HG03439 (cell line): ENCODE results near the gene BLVRB.

Source experiments
- ATAC-seq: cut with Tn5 transposase; IDR thresholded peaks from one replicate; pipeline ENCODE4 v1.9.1; 2021; ENCODE audit warnings: mild to moderate bottlenecking, moderate library complexity; ENCODE audit not compliant: unreplicated experiment

The BLVRB gene

DNA sequence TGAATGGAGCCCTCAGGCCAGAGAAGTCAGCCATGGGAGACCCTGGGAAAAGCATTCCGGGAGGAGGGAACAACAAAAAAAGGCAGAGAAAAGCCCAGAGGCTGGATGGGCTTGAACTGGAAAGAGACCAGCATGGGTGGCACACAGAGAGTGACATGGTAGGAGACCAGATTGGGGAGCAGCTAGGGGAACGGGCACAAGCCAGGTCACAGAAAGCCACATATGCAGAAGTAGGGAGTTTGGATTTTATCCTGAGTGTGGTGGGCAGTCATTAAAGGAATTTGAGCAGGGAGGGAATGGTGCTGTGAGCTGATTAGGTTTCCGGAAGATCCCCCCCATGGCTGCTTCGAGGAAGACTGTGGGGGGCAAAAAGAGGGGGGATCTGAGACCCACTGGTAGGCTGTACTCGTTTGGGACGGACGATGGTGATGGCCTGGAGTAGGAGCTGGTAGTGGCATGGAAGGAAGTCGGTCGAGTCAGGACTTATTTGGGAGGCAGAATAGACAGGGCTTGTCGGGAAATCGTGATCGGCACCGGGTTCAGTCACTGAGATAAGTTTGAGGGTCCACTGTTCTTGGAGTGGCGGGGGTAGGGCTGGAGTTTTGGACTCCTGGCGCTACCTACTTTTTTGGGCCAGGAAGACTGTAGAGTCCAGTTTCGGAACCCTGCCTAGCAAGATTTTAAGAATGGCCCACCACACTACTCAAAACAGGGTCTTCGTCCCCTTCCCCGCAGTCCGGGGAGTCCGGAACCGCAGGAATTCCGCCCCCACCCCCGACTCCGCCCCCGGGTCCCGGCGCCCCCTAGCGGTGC lies 40.7 kb downstream of the BLVRB start:
- peak; percentile 0 for ATAC-seq

DNA sequence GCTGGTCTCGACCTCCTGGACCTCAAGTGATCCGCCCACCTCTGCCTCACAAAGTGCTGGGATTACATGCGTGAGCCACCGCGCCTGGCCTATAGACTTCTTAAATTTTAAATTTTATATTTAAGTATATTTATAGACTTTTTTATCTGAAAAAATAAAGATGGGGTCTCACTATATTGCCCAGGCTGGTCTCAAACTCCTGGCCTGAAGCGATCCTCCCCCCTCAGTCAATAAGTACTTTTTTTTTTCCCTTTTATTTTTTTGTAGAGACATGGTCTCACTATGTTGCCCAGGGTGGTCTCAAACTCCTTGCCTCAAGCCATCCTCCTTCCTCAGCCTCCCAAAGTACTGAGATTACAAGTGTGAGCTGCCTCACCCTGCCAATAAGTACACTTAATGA lies 41.6 kb downstream of the BLVRB start:
- ATAC-seq, result no peak

DNA sequence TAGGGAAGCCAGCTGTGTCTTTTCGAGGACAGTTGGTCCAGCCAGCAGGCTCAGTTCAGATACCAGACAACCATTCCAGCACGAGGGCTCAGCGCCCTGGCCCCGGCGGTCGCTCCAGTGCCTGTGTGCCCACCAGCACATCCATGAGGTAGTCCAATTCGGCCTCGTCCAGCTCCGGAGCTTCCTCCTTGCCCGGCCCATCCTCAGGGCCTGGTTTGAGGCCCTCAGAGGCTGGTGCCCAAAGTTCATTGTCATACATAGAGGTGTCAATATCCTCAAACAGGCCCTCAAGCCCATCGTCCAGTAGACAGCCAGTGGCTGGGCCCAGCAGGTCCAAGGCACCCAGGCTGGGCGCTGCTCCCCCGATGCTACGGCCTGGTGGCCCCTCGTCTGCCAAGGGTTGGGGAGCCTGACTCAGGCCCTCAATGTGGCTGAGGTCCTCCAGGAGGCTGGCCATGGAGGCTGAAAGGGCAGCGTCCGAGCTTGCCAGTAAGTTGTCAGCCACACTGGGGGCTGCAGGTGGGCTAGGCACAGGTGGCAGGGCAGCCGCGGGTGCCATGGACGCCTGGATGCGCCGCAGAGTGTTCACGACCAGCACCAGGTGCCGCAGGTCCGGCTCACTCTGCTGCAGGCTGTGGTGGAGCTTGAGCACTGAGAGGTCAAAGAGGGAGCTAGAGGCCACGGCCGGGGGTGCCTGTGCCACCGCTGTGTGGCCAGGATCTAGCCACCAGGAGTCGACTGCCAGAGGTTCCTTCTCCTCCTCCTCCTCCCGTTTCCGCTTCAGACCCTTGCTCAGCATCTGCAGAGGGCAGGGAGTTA lies 42.6 kb downstream of the BLVRB start:
- no peak for ATAC-seq

DNA sequence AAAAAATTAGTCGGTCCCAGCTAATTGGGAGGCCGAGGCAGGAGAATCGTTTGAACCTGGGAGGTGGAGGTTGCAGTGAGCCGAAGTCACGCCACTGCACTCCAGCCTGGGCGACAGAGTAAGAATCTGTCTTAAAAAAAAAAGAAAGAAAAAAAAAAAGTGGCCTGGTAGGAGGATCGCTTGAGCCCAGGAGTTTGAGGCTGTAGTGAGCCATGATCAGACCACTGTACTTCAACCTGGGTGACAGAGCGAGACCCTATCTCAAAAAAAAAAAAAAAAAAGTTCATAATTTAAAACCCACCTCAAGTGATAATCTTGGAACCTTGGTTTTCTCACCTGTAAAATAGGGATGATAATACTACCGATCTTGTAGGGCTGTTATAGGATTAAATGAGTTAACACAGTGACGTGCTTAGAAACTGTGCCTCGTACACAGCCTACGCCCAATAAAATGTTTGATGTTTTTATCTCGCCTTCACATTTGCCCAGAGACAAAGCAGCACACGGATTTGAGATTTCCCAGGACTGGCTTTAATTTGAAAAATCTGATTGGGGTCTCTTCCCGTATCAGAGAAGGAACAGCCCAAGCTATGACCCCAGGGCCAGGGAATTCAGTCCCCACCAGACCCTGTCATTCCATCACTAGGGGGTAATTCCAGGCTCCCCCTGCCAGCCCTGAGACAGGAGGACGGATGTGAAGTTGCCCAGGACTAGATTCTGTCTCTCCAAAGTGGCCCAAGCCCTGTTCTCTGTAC lies 43.4 kb downstream of the BLVRB start:
- ATAC-seq, result no peak

DNA sequence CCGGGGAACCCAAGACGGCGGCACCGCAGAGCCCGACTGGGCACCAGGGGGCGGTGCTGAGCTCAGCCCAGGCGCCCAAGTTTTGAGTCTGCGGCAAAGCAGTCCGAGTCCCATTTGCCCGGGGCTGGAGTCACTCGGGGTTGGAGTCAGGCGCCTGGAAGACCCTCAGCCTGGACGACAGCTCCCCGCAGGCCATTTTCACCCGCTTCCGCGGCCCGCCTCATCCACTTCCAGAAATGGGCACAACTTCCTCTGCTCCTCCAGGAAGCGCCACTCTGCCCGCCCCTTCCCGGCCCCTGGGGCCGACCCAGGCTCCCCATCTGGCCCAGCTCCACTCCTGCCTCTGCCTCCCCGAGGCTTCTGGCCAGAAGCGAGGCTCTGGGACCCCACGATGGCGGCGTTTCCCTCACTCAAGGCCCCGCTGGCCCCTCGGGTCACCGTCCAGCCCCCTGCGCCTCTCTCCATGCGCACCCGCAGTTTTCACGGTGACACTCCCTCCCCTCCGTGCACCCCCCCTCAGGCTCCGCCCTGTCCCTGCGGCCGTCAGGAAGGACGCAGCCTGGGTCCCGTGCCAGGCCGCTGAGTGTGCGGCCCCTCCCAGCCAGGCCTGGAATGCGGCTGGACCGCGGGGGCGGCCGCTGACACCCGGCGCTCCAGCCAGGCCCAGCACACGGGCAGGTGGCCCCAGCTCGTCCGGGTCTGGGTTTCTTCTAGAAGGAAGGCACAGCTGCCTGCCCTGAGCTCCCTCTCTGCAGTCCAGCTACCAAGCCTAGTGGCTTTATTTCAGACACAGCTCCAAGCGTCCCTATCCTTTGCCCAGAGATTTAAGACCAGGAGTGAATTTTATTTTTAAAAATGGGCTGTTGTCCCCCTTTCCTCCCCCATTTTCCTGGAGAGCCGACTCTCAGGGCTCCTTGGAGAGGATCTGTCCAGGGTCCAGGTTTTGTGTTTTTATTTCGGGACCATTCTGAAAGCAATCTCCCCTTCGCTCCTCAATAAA lies 44.5 kb downstream of the BLVRB start:
- ATAC-seq, result peak; percentile 34

DNA sequence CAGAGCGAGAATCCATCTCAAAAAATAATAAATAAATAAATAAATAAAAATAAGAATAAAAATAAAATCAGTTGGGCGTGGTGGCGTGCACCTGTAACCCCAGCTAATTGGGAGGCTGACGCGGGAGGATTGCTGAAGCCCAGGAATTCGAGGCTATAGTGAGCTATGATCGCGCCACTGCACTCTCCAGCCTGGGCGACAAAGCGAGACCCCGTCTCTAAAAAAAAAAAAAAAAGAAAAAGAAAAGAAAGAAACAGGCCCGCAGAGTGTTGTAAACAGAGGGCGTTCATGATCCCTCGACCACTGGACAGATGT lies 45.1 kb downstream of the BLVRB start:
- ATAC-seq, result no peak

DNA sequence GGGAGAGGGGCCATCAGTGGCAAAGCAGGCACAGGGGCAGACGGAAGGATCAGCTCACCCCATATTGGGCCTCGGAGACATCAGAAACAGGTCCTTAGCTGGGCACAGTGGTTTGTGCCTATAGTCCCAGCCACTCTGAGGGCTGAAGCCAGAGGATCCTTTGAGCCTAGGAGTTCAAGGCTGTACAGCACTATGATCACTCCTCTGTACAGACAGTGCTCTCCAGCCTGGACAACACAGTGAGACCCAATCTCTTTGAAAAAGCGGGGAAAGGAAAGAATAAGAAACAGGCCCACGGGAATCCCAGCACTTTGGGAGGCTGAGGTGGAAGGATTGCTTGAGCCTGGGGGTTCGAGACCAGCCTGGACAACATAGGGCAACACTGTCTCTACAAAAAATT lies 45.8 kb downstream of the BLVRB start:
- ATAC-seq, result no peak

DNA sequence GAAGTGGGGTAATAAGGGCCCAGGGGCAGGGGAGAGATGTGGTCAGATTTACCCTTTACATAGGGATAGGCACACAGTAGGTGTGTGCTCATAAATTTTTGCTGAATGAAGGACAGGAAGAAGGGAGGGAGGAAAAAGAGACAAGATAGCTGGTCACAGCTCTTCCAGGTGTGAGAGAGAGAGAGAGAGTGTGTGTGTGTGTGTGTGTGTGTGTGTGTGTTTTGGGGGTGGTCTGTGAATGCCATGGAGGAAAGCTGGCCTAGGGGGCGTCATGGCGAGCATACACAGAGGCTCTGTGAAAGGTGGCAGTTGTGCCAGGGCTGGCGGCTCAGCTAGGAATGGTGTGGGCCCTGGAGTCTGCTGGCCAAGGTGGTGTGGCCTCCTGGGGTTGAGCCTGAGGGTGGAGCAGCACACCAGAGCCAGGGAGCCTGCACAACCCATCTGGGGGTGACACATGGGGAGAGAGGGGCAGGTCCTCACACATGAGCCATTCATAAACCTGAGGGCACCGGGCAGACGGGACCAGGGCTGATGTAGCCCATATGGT lies 46.4 kb downstream of the BLVRB start:
- ATAC-seq, result no peak

DNA sequence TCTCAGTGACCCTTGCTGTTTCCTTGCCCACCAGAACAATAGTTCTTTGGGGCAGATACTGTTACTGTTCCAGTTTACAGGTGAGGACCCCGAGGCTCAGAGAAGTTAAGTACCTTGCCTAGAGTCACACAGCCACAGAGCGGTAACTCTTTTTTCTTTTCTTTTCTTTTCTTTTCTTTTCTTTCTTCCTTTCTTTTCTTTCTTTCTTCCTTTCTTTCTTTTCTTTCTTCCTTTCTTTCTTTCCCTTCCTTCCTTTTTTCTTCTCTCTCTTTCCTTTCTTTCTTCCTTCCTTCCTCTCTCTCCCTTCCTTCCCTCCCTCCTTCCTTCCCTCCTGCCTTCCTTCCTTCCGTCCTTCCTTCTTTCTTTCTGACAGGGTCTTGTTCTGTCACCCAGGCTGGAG lies 47.5 kb downstream of the BLVRB start:
- ATAC-seq, result no peak

DNA sequence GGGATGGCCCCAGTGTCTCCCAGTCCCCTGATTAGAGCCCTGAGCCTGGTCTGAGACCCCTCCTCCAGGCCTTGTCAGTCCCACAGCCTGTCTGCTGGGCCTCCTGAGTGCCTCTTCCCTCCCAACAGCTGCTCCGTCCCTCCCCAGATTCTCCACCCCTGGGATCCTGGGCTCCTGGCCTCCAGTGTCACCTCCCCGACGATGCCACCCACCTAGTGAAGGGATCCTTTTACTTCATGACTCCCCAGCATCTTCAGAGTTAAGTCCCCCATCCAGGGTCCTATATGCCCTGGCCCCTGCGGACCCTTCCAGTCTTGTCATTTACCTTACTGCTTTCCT lies 47.9 kb downstream of the BLVRB start:
- ATAC-seq, result no peak

DNA sequence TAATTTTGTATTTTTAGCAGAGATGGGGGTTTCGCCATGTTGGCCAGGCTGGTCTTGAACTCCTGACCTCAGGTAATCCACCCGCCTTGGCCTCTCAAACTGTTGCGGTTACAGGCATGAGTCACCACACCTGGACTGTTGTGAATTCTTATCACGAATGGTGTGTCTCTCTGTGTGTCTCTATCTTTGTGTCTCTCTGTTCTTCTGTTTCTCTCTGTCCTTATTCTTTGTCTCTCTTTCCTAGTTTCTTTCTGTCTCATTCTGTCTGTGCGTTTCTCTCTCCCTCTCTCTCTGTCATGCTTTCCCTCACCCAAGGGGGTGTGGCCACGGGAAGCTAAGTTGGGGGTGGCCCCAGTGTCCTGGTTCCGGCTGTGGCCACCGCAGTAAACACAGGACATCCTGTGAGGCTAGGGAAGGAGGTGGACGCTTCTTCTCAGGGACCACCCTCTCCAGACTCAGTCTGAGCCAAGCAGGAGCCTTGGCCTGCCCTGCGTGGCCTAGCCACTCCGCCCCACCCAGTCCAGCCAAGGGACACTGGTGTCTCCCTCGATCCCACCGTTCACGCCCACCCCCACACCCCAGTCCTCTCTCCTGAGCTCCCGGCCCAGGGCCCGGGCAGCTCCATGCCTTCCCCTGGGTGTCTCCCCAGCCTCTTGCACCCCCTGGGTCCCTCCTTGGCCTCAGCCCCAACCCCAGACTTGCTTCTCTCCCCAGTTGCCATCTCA lies 48.5 kb downstream of the BLVRB start:
- no peak for ATAC-seq

DNA sequence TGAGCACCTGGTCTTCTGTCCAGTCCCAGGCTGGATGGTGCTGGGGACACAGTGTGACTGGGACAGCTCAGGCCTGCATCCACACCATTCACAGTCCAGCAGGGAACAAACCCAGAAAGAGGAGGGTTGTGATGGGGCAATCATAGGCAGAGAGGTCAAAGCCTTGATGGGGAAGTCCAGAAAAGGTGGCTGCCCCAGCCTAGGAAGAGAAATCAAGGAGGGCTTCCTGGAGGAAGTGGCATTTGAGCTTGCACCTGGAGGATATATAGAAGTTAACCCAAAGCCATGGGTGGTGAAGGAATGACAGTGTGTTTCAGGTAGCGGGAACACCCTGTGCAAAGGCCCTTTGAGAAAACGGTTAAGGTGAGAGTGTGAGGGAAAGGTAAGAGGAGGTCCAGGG lies 49.8 kb downstream of the BLVRB start:
- ATAC-seq, result no peak

DNA sequence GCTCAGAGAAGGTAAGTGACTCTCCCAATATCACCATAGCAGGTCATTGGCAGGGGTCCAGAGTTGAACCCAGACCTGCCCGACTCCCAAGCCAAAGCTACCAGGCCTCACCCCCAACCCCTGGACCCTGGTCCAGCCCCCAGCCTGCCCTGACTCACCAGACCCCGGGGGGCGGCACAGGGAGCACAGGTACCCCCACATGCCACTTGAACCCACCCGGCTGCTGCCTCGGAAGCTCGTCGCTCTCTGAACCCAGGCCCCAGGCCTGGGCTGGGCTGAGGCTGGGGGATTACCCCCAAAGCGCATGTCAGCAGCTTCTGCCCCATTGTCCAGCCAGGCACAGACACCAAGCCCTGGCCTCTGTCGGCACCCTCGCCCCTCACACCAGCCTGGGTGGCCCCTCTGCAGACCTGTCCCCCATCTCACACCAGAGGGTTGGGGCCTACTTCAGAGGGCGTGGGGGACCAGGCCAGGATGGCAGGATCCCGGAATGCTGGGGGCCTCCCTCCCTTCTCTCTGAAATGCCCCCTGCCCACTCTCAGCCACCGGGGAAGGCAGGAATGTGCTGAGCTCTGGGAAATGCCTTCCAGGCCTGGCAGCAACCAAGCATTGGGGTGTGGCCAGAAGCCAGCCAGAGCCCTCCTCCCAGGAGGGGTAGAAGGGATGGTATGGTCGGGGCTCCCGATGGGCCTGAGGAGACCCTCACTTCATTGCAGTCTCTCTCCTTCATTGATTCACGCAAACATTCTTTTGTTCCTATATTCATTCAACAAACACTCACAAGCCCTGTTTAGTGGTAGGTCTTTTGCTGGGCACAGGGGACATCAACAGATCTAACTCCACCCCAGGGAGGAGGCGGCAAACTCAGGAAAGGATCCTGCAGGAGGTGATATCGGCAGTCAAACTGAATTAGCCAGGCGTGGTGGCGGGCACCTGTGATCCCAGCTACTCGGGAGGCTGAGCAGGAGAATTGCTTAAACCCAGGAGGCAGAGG lies 50.7 kb downstream of the BLVRB start:
- ATAC-seq, result no peak

DNA sequence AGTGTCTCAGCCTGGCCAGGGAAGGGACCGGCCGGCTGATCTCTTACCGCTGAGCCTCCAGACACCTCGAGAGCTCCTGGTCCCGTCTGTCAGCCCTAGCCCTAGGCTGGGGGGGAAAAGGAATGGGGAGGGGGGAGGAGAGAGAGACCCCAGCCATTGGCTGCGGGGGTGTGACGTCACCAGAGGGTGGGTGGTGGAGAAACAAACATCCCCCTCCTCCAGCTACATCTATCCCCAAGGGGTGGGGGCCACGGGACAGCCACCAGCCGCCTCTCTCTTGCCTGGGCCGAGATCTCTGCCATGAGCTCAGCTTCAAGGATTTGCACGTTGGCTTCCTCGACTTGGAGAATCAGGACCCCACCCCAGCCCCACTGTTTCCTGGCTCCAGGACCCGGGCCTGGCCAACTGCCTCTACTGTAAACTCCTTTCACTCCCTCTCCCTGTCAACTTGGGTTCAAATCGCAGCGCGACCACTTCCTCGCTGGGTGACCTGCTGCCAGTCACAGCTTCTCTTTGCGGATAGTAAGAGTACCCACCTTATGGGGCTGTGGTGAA lies 52.2 kb downstream of the BLVRB start, which contains the start of gene PRX:
TSS of gene PRX (minus strand) at position 88 of the 555 bp plus-strand sequence. CDS start 5,446 bp downstream, outside the sequence.
- no peak for ATAC-seq

DNA sequence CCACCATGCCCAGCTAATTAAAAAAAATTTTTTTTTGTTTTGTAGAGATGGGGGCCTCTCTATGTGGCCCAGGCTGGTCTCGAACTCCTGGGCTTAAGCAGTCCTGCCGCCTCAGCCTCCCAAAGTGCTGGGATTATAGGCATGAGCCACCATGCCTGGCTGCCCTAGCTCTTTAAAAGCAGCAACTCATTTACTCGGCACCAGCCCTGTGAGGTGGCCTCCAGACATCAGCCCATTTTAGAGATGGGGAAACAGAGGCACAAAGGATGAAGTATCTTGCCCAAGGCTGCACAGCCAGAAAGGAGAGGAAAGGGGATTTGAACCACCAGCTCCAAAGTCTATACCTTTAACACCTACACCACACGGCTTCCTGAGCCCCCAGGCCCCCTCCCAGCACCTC lies 52.7 kb downstream of the BLVRB start:
- no peak for ATAC-seq

DNA sequence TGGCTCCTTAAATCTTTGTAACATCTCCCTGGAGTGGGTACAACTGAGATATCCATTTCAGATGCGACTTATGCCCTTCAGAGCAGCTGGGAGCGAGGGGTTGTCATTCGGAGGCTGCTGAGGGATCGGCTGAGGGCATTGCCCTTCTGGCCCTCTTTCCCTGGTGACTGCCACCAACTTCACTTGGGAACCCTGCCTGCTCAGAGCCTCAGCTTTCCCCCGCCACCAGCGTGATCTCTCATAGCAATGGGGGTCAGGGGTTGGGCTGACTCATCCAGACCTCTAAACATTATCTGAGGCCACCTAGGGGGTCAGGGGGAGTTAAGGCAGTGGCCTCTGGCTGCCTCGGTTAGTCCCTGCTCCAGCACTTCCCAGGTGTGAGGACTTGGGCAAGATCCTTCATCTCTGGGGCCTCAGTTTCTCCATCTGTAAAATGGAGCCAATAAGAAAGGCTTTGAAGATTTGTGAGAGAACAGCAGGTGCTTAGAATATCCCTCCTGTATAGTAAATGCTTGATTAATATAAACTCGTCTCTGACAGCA lies 53.5 kb downstream of the BLVRB start:
- no peak for ATAC-seq

DNA sequence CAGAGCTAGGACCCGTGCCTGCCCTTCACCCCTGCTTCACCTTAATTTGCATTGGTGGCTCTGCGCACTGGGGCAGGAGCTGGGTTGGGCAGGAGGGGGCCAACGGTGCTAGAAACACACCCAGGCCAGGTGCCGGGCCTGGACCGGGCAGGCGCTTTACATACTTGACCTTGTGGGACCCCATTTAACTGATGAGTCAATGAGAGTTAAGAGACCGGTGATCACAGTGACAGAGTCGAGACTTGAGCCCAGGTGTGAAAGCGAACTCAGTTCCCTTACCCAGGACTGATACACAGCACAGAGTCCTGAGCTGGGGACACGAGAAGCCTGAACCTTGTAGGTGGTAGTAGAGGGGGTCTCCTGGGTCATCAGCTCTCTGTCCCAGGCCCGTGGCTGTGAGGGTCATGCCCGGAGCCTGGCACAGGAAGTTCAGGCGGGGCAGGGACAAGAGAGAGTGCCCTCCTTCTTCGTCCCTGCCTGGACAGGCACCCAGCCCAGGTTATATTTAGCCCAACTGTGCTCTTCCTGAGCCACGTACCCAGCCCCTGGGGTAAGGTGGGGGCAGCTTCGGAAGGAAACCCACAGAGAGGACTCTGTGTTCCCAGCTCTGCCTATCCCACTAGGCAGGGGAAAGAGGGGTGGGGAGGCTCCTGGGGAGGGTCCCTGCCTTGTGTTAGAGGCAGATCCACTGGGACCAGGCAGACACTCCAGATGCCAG lies 54.3 kb downstream of the BLVRB start:
- ATAC-seq, result no peak
